SJSA1 (cell line): ENCODE measurements around the gene EIF1AY. TPM values are rescaled to one million over a fixed set of nuclear protein-coding genes. Genes with fewer than 3 reads are reported as not detected.
"Not testable (repeated sequence)": the region's sequence is repeated elsewhere in the genome, so short reads cannot be mapped to it uniquely, and the experiment has no call there.

Experiments
- DNase-seq, 2 experiments: peaks; one replicate each; pipeline ENCODE4 v3.0.0-alpha.2; 2015 to 2020; ENCODE audit warnings: low spot score in 2 of 2, low read depth in 1 of 2
- H3K27ac ChIP-seq: fragments of 250-450 bp; sonication (Bioruptor Pico); 2 replicates; pipeline ENCODE4 v1.5.1; 2020; ENCODE audit warnings: mild to moderate bottlenecking, moderate library complexity
- H3K27me3 ChIP-seq: fragments of 250-450 bp; sonication (Bioruptor Pico); replicated peaks from 2 replicates; pipeline ENCODE4 v1.5.1; 2020; ENCODE audit warnings: mild to moderate bottlenecking, moderate library complexity
- H3K36me3 ChIP-seq: fragments of 250-450 bp; sonication (Bioruptor Pico); 2 replicates; pipeline ENCODE4 v1.5.1; 2020; ENCODE audit warnings: mild to moderate bottlenecking
- H3K4me1 ChIP-seq: fragments of 250-450 bp; sonication (Bioruptor Pico); replicated peaks from 2 replicates; pipeline ENCODE4 v1.6.1; 2021; ENCODE audit warnings: mild to moderate bottlenecking
- H3K4me3 ChIP-seq: fragments of 250-450 bp; sonication (Bioruptor Pico); 2 replicates; pipeline ENCODE4 v1.5.1; 2020; ENCODE audit warnings: mild to moderate bottlenecking
- H3K9me3 ChIP-seq: fragments of 250-450 bp; sonication (Bioruptor Pico); replicated peaks from 2 replicates; pipeline ENCODE4 v1.5.1; 2020; ENCODE audit warnings: mild to moderate bottlenecking
- total RNA-seq: library from RNA; depleted of rRNA; stranded (reverse); fragments of >200 nt; shearing (Covaris generic); gene quantifications from 2 replicates; pipeline ENCODE4 v1.2.3, GENCODE V29; 2014; rRNA removed

Gene EIF1AY
- 60.0 and 75.2 TPM in 2 replicates for total RNA-seq

- Histone ChIP-seq H3K9me3 (no peaks in the 10 kb centered on the region), H3K36me3 (no peaks in the 10 kb centered on the region), H3K27ac (peak within 1 kb of the TSS; percentile 81), H3K4me1 (no peaks in the 10 kb centered on the region), H3K27me3 (no peaks in the 10 kb centered on the region), H3K4me3 (peak within 1 kb of the TSS; percentile 67)
- peak; percentile 87 to 89 for DNase-seq
These were observed at the start of gene EIF1AY for GRCh38 chrY:20575531-20576121. TSS of gene EIF1AY (plus strand) at chrY:20575776. CDS start at chrY:20575872, 96 bp downstream.

- Histone ChIP-seq H3K9me3 (no peaks in the 10 kb centered on the region), H3K36me3 (no peaks in the 10 kb centered on the region), H3K4me1 (no peaks in the 10 kb centered on the region), H3K27me3 (no peaks in the 10 kb centered on the region), H3K27ac (no peak overlapping the region), H3K4me3 (no peak overlapping the region)
- no peak for DNase-seq
These were observed 47.1 kb upstream of the EIF1AY start for GRCh38 chrY:20528435-20528834.

GRCh38 chrY:20538186-20538585 is 37.4 kb upstream of the EIF1AY start:
- no peak overlapping the region for H3K27ac ChIP-seq
- no peaks in the 10 kb centered on the region for H3K9me3 ChIP-seq
- H3K27me3 ChIP-seq = no peaks in the 10 kb centered on the region
- H3K4me1 ChIP-seq = no peaks in the 10 kb centered on the region
- no peak overlapping the region for H3K4me3 ChIP-seq
- H3K36me3 ChIP-seq = no peaks in the 10 kb centered on the region
- no peak for DNase-seq

- Histone ChIP-seq H3K4me3 (no peak overlapping the region), H3K9me3 (no peaks in the 10 kb centered on the region), H3K27ac (no peak overlapping the region), H3K4me1 (no peaks in the 10 kb centered on the region), H3K27me3 (no peaks in the 10 kb centered on the region), H3K36me3 (no peaks in the 10 kb centered on the region)
- DNase-seq = no peak
These were observed 36.6 kb upstream of the EIF1AY start for GRCh38 chrY:20538933-20539332.

GRCh38 chrY:20544451-20544960 is 31.1 kb upstream of the EIF1AY start:
- no peak for DNase-seq

GRCh38 chrY:20546071-20546470 is 29.5 kb upstream of the EIF1AY start:
- DNase-seq = no peak
- Histone ChIP-seq H3K27ac (no peak overlapping the region), H3K9me3 (no peaks in the 10 kb centered on the region), H3K4me3 (no peak overlapping the region), H3K36me3 (no peaks in the 10 kb centered on the region), H3K27me3 (no peaks in the 10 kb centered on the region), H3K4me1 (no peaks in the 10 kb centered on the region)

More at GRCh38 chrY:20544451-20544960, 31.1 kb upstream of the EIF1AY start:
- Histone ChIP-seq H3K4me3 (no peak overlapping the region), H3K27me3 (no peaks in the 10 kb centered on the region), H3K9me3 (no peaks in the 10 kb centered on the region), H3K4me1 (no peaks in the 10 kb centered on the region), H3K27ac (no peak overlapping the region), H3K36me3 (no peaks in the 10 kb centered on the region)

GRCh38 chrY:20549289-20549688 is 26.3 kb upstream of the EIF1AY start:
- H3K27ac ChIP-seq = no peak overlapping the region
- no peak overlapping the region for H3K4me3 ChIP-seq

GRCh38 chrY:20551840-20552239 is 23.7 kb upstream of the EIF1AY start:
- H3K27me3 ChIP-seq = no peaks in the 10 kb centered on the region

More at GRCh38 chrY:20549289-20549688, 26.3 kb upstream of the EIF1AY start:
- H3K27me3 ChIP-seq = no peaks in the 10 kb centered on the region
- no peaks in the 10 kb centered on the region for H3K9me3 ChIP-seq
- no peak for DNase-seq
- H3K36me3 ChIP-seq = no peaks in the 10 kb centered on the region
- H3K4me1 ChIP-seq = no peaks in the 10 kb centered on the region

GRCh38 chrY:20552764-20553323 is 22.7 kb upstream of the EIF1AY start:
- H3K27ac ChIP-seq, H3K4me1 ChIP-seq, H3K9me3 ChIP-seq, H3K4me3 ChIP-seq, H3K27me3 ChIP-seq, DNase-seq, H3K36me3 ChIP-seq: not testable (repeated sequence)

More at GRCh38 chrY:20551840-20552239, 23.7 kb upstream of the EIF1AY start:
- Histone ChIP-seq H3K4me1 (no peaks in the 10 kb centered on the region), H3K36me3 (no peaks in the 10 kb centered on the region), H3K27ac (no peak overlapping the region), H3K4me3 (no peak overlapping the region), H3K9me3 (no peaks in the 10 kb centered on the region)
- DNase-seq = no peak

- H3K27me3 ChIP-seq = no peaks in the 10 kb centered on the region
- no peaks in the 10 kb centered on the region for H3K9me3 ChIP-seq
- H3K27ac ChIP-seq = no peak overlapping the region
- H3K36me3 ChIP-seq = no peaks in the 10 kb centered on the region
- H3K4me3 ChIP-seq = no peak overlapping the region
- H3K4me1 ChIP-seq = no peaks in the 10 kb centered on the region
- DNase-seq = no peak
These were observed 19.8 kb upstream of the EIF1AY start for GRCh38 chrY:20555820-20556219.

- Histone ChIP-seq H3K9me3 (no peaks in the 10 kb centered on the region), H3K4me3 (no peak overlapping the region), H3K27ac (no peak overlapping the region), H3K36me3 (no peaks in the 10 kb centered on the region), H3K27me3 (no peaks in the 10 kb centered on the region), H3K4me1 (no peaks in the 10 kb centered on the region)
- no peak for DNase-seq
These were observed 16.9 kb upstream of the EIF1AY start for GRCh38 chrY:20558677-20559076.

GRCh38 chrY:20559873-20560512 is 15.6 kb upstream of the EIF1AY start:
- Histone ChIP-seq H3K4me1 (no peaks in the 10 kb centered on the region), H3K27ac (no peak overlapping the region), H3K36me3 (no peaks in the 10 kb centered on the region), H3K9me3 (no peaks in the 10 kb centered on the region), H3K27me3 (no peaks in the 10 kb centered on the region), H3K4me3 (no peak overlapping the region)
- no peak for DNase-seq

- DNase-seq = no peak
- no peaks in the 10 kb centered on the region for H3K9me3 ChIP-seq
- H3K4me1 ChIP-seq = no peaks in the 10 kb centered on the region
- H3K36me3 ChIP-seq = no peaks in the 10 kb centered on the region
- H3K27ac ChIP-seq = no peak overlapping the region
- H3K27me3 ChIP-seq = no peaks in the 10 kb centered on the region
- no peak overlapping the region for H3K4me3 ChIP-seq
These were observed 4.3 kb upstream of the EIF1AY start for GRCh38 chrY:20571306-20571705.

GRCh38 chrY:20576506-20576905 is 930 bp downstream of the EIF1AY start:
- H3K4me3 ChIP-seq = peak overlapping the region; percentile 67
- no peaks in the 10 kb centered on the region for H3K27me3 ChIP-seq
- H3K4me1 ChIP-seq = no peaks in the 10 kb centered on the region
- no peaks in the 10 kb centered on the region for H3K36me3 ChIP-seq
- H3K27ac ChIP-seq = peak overlapping the region; percentile 81
- H3K9me3 ChIP-seq = no peaks in the 10 kb centered on the region
- DNase-seq = no peak
